GM12875 (cell line): ENCODE data around the gene RBM10.
"Not testable (repeated sequence)": the region's sequence is repeated elsewhere in the genome, so short reads cannot be mapped to it uniquely, and the experiment has no call there.

Experiments
- H3K4me3 ChIP-seq: one replicate; pipeline ENCODE4 v1.5.1; 2011; ENCODE audit warnings: low read depth, low read length, control low read depth
- TF ChIP-seq, protein P1 (sequence below): IDR thresholded peaks from 2 replicates; pipeline ENCODE4 v1.5.1; 2011; ENCODE audit warnings: low read depth, mild to moderate bottlenecking, control low read depth, inconsistent platforms, low read length, moderate library complexity, borderline replicate concordance; ENCODE audit not compliant: insufficient read depth

RBM10 gene, protein sequence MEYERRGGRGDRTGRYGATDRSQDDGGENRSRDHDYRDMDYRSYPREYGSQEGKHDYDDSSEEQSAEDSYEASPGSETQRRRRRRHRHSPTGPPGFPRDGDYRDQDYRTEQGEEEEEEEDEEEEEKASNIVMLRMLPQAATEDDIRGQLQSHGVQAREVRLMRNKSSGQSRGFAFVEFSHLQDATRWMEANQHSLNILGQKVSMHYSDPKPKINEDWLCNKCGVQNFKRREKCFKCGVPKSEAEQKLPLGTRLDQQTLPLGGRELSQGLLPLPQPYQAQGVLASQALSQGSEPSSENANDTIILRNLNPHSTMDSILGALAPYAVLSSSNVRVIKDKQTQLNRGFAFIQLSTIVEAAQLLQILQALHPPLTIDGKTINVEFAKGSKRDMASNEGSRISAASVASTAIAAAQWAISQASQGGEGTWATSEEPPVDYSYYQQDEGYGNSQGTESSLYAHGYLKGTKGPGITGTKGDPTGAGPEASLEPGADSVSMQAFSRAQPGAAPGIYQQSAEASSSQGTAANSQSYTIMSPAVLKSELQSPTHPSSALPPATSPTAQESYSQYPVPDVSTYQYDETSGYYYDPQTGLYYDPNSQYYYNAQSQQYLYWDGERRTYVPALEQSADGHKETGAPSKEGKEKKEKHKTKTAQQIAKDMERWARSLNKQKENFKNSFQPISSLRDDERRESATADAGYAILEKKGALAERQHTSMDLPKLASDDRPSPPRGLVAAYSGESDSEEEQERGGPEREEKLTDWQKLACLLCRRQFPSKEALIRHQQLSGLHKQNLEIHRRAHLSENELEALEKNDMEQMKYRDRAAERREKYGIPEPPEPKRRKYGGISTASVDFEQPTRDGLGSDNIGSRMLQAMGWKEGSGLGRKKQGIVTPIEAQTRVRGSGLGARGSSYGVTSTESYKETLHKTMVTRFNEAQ

GRCh38 chrX:47144626-47145394, at the start of gene RBM10, which contains the start of gene NDUFB11:
Gene RBM10, plus strand, starts transcription at chrX:47145221. Its CDS starts 2,261 bp downstream, at chrX:47147482.
Gene NDUFB11, minus strand, starts transcription at chrX:47144702. Its CDS starts 23 bp downstream, at chrX:47144679.
- TF ChIP-seq, protein P1, sequence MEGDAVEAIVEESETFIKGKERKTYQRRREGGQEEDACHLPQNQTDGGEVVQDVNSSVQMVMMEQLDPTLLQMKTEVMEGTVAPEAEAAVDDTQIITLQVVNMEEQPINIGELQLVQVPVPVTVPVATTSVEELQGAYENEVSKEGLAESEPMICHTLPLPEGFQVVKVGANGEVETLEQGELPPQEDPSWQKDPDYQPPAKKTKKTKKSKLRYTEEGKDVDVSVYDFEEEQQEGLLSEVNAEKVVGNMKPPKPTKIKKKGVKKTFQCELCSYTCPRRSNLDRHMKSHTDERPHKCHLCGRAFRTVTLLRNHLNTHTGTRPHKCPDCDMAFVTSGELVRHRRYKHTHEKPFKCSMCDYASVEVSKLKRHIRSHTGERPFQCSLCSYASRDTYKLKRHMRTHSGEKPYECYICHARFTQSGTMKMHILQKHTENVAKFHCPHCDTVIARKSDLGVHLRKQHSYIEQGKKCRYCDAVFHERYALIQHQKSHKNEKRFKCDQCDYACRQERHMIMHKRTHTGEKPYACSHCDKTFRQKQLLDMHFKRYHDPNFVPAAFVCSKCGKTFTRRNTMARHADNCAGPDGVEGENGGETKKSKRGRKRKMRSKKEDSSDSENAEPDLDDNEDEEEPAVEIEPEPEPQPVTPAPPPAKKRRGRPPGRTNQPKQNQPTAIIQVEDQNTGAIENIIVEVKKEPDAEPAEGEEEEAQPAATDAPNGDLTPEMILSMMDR = peak; percentile 67
- peak within 1 kb of the TSS; percentile 82 for H3K4me3 ChIP-seq

DNA sequence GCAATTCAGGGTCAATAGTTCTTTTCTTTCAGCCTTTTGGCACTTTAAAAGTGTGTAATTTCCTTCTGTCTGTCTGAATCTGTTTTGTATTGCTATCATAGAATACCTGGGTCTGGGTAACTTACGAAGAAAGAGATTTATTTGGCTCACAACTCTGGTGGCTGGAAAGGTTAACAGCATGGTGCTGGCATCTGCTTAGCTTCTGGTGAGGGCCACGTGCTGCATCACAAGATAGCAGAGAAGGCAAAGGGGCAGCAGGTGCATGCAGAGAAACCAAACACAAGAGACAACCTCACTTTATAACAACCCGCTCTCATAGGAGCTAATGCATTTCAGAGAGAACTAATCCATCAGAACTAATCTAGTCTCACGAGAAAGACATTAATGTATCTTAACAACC, 48.0 kb upstream of the RBM10 start:
- no peak overlapping the region for H3K4me3 ChIP-seq
- TF ChIP-seq, protein P1 = no peak

- TF ChIP-seq, protein P1 = no peak
- no peak overlapping the region for H3K4me3 ChIP-seq
These were observed 46.5 kb upstream of the RBM10 start for GRCh38 chrX:47098338-47099094.

DNA sequence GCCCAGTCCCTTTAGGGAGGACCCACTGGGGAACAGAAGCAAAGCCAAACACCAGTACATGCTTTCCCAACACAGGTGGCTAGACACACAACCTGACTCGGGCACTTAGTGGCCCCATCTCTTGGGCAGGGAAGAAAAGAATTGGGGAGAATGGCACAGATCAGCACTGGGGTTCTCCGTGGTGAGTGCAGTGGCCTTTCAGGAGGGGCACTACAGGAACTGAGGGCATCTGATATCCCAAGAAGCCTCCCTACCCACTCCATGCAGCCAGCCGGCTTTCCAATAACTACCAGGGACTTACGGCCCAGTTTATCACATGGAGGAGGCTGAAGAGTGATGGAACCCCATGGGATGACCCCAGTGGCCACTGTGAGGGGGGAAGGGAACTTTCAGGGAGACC, 43.8 kb upstream of the RBM10 start:
- no peak overlapping the region for H3K4me3 ChIP-seq
- TF ChIP-seq, protein P1 = no peak

DNA sequence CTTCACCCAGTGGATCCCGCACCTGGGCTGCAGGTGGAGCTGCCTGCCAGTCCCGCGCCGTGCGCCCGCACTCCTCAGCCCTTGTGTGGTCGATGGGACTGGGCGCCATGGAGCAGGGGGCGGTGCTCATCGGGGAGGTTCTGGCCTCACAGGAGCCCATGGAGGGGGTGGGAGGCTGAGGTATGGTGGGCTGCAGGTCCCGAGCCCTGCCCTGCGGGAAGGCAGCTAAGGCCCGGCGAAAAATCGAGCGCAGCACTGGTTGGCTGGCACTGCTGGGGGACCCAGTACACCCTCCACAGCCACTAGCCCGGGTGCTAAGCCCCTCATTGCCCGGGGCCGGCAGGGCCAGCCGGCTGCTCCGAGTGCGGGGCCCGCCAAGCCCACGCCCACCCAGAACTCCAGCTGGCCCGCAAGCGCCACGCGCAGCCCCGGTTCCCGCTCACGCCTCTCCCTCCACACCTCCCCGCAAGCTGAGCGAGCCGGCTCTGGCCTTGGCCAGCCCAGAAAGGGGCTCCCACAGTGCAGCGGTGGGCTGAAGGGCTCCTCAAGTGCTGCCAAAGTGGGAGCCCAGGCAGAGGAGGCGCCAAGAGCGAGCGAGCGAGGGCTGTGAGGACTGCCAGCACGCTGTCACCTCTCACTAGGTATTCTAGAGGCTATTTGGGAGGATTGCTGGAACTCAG, 33.9 kb upstream of the RBM10 start:
- not testable (repeated sequence) for H3K4me3 ChIP-seq

DNA sequence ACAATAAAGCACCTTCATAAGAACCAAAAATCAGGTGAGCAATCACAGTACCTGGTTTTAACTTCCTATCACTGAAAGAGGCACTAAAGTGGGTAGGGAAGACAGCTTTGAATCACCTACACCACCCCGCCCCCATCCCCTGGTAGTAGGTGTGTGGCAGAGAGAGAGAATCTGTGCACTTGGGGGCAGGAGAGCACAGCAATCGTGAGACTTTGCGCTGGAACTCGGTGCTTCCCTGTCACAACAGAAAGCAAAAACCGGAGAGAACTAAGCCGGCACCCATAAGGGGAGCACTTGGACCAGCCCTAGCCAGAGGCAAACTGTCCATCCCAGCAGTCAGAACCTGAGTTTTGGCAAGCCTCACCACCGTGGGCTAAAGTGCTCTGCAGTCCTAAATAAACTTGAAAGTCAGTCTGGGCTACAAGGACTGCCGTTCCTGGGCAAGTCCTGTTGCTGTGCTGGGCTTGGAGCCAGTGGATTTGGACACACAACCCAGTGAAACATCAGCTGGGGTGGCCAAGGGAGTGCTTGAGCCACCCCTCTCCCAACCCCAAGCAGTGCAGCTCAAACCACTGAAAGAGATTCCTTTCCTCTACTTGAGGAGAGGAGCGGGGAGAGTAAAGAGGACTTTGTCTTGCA, 32.6 kb upstream of the RBM10 start:
- TF ChIP-seq, protein P1 = no peak
- H3K4me3 ChIP-seq = no peak overlapping the region

DNA sequence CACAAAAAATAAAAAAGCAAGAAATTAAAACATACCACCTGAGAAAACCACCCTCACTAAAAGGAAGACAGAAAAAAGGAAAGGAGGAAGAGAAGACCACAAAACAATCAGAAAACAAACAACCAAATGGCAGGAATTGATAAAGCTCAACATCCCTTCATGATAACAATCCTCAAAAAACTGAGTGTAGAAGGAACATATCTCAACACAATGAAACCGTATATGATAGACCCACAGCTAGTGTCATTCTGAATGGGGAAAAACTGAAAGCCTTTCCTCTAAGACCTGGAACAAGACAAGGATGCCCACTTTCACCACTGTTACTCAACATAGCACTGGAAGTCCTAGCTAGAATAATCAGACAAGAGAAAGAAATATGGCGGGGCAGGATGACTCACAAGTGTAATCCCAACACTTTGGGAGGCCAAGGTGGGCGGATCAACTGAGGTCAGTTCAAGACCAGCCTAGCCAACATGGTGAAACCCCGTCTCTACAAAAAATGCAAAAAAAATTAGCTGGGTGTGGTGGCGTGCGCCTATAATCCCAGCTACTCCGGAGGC, 28.4 kb upstream of the RBM10 start:
- H3K4me3 ChIP-seq = not testable (repeated sequence)

- not testable (repeated sequence) for H3K4me3 ChIP-seq
These were observed 20.6 kb upstream of the RBM10 start for GRCh38 chrX:47124466-47124865.
